ENCODE results near the gene HOXB1.

DNA sequence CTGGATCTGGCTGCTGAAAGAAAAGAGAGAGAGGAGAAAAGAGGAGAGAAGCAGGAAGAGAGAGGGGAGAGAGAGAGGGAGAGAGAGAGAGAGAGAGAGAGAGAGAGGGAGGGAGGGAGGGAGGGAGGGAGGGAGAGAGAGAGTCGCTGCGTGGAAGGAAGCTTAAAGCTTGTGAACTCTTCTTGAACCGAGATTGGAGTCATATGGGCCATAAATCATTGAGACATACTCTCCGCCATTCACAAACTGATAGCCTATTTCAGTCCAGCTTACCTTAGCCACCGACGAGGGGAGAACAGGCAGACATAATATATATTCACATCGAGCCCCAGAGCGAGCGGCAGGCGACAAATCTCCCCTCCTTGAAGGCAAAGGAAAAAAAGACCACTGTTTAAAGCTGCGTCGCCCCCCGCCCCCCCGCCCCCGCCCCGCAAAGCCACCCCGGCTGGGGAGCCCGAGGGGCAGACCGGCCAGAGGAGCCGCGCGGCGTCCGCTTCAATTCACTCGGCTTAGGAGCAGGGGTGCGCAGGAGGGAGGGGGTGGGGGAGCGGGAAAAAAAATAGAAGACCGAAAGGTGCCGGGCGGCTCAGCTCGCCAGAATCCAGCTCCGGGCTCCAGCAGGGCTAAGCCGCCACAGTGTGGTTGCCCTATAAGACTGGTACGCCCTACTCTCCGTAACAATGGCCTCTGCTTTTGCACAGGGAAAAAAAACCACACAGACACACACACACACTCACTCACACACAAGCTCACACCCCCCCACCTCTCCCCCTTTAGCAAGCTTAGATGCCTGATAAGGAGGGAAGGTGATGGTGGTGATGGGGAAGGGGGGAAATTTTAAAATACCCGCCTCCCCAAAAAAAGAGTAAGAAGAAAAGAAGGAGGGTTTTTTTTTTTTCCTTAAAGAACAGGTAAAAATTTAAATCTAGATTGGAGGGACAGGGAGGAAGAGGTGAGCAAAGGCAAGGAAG is 24.7 kb upstream of the HOXB1 start:
- TF ChIP-seq, protein P1, sequence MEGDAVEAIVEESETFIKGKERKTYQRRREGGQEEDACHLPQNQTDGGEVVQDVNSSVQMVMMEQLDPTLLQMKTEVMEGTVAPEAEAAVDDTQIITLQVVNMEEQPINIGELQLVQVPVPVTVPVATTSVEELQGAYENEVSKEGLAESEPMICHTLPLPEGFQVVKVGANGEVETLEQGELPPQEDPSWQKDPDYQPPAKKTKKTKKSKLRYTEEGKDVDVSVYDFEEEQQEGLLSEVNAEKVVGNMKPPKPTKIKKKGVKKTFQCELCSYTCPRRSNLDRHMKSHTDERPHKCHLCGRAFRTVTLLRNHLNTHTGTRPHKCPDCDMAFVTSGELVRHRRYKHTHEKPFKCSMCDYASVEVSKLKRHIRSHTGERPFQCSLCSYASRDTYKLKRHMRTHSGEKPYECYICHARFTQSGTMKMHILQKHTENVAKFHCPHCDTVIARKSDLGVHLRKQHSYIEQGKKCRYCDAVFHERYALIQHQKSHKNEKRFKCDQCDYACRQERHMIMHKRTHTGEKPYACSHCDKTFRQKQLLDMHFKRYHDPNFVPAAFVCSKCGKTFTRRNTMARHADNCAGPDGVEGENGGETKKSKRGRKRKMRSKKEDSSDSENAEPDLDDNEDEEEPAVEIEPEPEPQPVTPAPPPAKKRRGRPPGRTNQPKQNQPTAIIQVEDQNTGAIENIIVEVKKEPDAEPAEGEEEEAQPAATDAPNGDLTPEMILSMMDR (IDR thresholded peaks at IDR 0.05): no peak
- no peak for TF ChIP-seq REST (IDR thresholded peaks at IDR 0.05; ENCODE audit: insufficient read depth in 1 of 2, low read depth in 2 of 2, low read length in 1 of 2)
